RWPE1 (cell line): Measurements from ENCODE around the gene GPATCH3.

ENCODE experiments used
- CTCF ChIA-PET: fragments of 350-600 bp; sonication (Branson Sonifier 250); formaldehyde crosslinking; extraction: SDS; loops from one replicate; lab custom pipeline; 2021; lab: Yijun Ruan, JAX
- POLR2A ChIA-PET: fragments of 400-600 bp; formaldehyde crosslinking; extraction: SDS; loops from one replicate; lab custom pipeline; 2020; ENCODE audit warnings: antibody characterized with exemption; ENCODE audit not compliant: low non-redundant PET; lab: Yijun Ruan, JAX
- DNase-seq: peaks from one replicate; pipeline ENCODE4 v3.0.0; 2012; ENCODE audit warnings: low spot score
- H3K27ac ChIP-seq: fragments of 450-650 bp; 2 replicates; pipeline ENCODE4 v1.5.1; 2017
- TF ChIP-seq, protein P1 (sequence below): fragments of 450-650 bp; conservative IDR thresholded peaks from 2 replicates; pipeline ENCODE4 v1.5.1; 2017; ENCODE audit warnings: low read depth, mild to moderate bottlenecking

The GPATCH3 gene

GRCh38 chr1:26945138-26945537, 44.9 kb upstream of the GPATCH3 start:
- ChIA-PET POLR2A (no interaction called here), CTCF (interaction anchor here (0.5 to 0.6 kb wide), 2 partner anchors 83 to 301 kb away, joined by 3 to 7 read pairs; no protein-coding TSS in a partner anchor)

GRCh38 chr1:26942656-26943055, 42.4 kb upstream of the GPATCH3 start:
- no peak for DNase-seq
- CTCF ChIA-PET, result no interaction called here
- no peak overlapping the region for H3K27ac ChIP-seq
- TF ChIP-seq, protein P1, sequence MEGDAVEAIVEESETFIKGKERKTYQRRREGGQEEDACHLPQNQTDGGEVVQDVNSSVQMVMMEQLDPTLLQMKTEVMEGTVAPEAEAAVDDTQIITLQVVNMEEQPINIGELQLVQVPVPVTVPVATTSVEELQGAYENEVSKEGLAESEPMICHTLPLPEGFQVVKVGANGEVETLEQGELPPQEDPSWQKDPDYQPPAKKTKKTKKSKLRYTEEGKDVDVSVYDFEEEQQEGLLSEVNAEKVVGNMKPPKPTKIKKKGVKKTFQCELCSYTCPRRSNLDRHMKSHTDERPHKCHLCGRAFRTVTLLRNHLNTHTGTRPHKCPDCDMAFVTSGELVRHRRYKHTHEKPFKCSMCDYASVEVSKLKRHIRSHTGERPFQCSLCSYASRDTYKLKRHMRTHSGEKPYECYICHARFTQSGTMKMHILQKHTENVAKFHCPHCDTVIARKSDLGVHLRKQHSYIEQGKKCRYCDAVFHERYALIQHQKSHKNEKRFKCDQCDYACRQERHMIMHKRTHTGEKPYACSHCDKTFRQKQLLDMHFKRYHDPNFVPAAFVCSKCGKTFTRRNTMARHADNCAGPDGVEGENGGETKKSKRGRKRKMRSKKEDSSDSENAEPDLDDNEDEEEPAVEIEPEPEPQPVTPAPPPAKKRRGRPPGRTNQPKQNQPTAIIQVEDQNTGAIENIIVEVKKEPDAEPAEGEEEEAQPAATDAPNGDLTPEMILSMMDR, result no peak
- POLR2A ChIA-PET, result no interaction called here

More at GRCh38 chr1:26945138-26945537, 44.9 kb upstream of the GPATCH3 start:
- TF ChIP-seq, protein P1, result no peak
- peak overlapping the region; percentile 43 for H3K27ac ChIP-seq
- DNase-seq, result no peak

DNA sequence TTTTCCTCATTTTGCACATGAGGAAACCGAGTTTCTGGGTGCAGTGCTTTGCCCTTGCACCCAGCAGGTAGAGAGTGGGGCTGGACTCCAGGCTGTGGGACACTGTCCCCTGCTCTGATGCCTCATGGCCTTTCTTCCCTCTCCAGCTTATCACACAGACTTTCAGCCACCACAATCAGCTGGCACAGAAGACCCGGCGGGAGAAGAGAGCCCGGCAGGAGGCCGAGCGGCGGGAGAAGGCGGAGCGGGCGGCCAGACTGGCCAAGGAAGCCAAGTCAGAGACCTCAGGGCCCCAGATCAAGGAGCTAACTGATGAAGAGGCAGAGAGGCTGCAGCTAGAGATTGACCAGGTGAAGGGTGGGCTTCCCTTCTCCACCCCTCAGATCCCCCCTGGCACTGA, 41.0 kb upstream of the GPATCH3 start:
- ChIA-PET POLR2A (no interaction called here), CTCF (no interaction called here)
- TF ChIP-seq, protein P1, result no peak
- no peak for DNase-seq
- H3K27ac ChIP-seq, result no peak overlapping the region; the same call in 1 of the 2 replicates

GRCh38 chr1:26938659-26939025, 38.4 kb upstream of the GPATCH3 start:
- no peak overlapping the region for H3K27ac ChIP-seq
- TF ChIP-seq, protein P1, result no peak
- DNase-seq, result no peak
- POLR2A ChIA-PET, result no interaction called here
- CTCF ChIA-PET, result no interaction called here

DNA sequence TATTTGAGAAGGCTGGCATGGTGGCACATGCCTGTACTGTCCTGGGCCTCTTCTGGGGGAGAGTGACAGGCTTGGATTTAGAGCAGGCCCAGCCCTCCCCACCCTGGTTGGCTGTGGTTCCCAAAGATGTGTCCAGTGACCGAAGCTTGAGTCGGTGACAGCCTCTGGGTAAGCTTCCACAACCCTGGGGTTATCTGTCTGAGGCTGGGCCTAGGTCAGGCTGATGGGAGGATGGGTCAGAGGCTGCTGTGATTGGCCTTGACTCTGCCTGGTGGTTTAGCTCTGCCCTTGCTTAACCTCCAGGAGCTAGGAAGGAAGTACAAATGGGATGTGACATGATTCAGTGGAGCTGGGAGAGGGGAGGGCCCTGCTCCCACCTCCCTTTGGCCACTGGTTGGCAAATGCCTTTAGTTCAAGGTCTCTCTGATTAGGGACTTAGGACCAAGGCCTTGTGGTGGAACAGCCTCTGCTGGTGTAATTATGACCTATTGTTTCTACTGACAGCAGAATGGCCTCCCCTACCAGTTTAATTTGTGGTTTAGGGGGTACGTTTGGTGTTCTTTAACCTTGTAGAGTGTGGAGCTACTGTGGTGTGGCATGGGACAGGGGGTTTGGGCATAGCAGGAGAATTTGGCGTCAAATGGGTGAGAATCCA, 37.9 kb upstream of the GPATCH3 start:
- no peak for DNase-seq
- ChIA-PET CTCF (no interaction called here), POLR2A (no interaction called here)
- TF ChIP-seq, protein P1, result no peak
- H3K27ac ChIP-seq, result 0 out of 2 replicates have a peak overlapping the region, but pooled peaks have one; percentile 2

GRCh38 chr1:26936823-26937222, 36.6 kb upstream of the GPATCH3 start:
- ChIA-PET POLR2A (no interaction called here), CTCF (interaction anchor here (0.7 kb wide), 1 partner anchor 108 kb away, joined by 4 read pairs; no protein-coding TSS in a partner anchor)
- no peak for DNase-seq
- no peak overlapping the region for H3K27ac ChIP-seq
- TF ChIP-seq, protein P1, result no peak
